ENCODE measurements around the gene ATP2B3.

ATP2B3 gene

GRCh38 chrX:153576239-153576870 lies 58.9 kb downstream of the ATP2B3 start:
- H3K9ac ChIP-seq (ENCODE audit: low read length), result no peak overlapping the region
- H3K4me1 ChIP-seq (ENCODE audit: control insufficient read depth, insufficient read depth, low read length), result no peaks in the 10 kb centered on the region
- H3K27me3 ChIP-seq (replicated peaks; ENCODE audit: control insufficient read depth, insufficient read depth, low read length), result peaks cover 51% of the 10 kb centered on the region
- no peaks in the 10 kb centered on the region for H3K36me3 ChIP-seq (ENCODE audit: control insufficient read depth, insufficient read depth, low read length, severe bottlenecking)
- no peaks in the 10 kb centered on the region for H3K9me3 ChIP-seq (ENCODE audit: control insufficient read depth, low read length)
- no peak overlapping the region for H3K4me3 ChIP-seq (ENCODE audit: low read length)
- no peak for DNase-seq (ENCODE audit: low read depth)

DNA sequence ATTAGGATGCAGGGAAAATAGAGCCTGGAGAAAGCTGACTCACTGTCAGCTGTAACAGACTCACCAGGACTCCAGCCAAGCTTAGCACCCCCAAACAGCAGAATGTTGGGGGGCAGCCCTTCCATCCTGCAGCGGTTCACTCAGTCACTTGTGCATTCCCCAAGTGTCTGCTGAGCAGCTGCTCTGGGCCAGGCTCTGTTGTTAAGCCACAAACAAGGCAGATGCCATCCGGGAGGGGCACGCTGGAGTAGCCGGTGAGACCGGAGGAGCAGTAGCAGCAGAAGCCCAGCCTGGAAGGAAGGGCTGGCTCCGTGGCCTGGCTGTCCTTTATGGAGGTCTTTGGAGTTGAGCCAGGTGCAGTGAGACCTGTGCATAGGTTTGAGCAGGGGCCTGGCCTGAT lies 59.5 kb downstream of the ATP2B3 start:
- Histone ChIP-seq H3K9me3 (ENCODE audit: control insufficient read depth, low read length) (no peaks in the 10 kb centered on the region), H3K27me3 (replicated peaks; ENCODE audit: control insufficient read depth, insufficient read depth, low read length) (peaks cover 48% of the 10 kb centered on the region), H3K9ac (ENCODE audit: low read length) (no peak overlapping the region), H3K4me1 (ENCODE audit: control insufficient read depth, insufficient read depth, low read length) (no peaks in the 10 kb centered on the region), H3K4me3 (ENCODE audit: low read length) (no peak overlapping the region), H3K36me3 (ENCODE audit: control insufficient read depth, insufficient read depth, low read length, severe bottlenecking) (no peaks in the 10 kb centered on the region)
- no peak for DNase-seq (ENCODE audit: low read depth)

- peaks cover 40% of the 10 kb centered on the region for H3K27me3 ChIP-seq (replicated peaks; ENCODE audit: control insufficient read depth, insufficient read depth, low read length)
Observed at GRCh38 chrX:153578200-153578835, 60.9 kb downstream of the ATP2B3 start.

DNA sequence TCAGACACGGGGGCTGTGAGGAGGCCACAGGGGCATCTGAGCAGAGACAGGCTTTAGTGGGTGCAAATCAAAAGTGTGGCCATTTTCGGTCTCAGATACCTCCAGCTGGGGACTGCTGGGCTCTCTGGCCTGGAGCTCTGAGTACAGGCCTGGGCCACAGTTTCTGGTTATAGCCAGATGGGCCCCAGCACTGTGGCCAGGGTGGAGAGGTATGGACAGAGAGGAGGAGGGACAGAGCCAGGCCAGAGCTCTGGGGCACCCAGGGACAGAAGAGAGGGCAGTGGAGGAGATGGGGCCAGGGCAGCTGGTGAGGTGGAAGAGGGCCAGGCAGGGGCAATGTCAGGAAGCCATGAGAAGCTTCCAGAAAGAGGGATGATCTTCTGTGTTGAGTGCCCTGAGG lies 61.4 kb downstream of the ATP2B3 start:
- no peak overlapping the region for H3K9ac ChIP-seq (ENCODE audit: low read length)
- H3K4me1 ChIP-seq (ENCODE audit: control insufficient read depth, insufficient read depth, low read length), result no peaks in the 10 kb centered on the region
- H3K4me3 ChIP-seq (ENCODE audit: low read length), result no peak overlapping the region

More at GRCh38 chrX:153578200-153578835, 60.9 kb downstream of the ATP2B3 start:
- no peak overlapping the region for H3K4me3 ChIP-seq (ENCODE audit: low read length)
- no peaks in the 10 kb centered on the region for H3K9me3 ChIP-seq (ENCODE audit: control insufficient read depth, low read length)
- H3K4me1 ChIP-seq (ENCODE audit: control insufficient read depth, insufficient read depth, low read length), result no peaks in the 10 kb centered on the region
- H3K36me3 ChIP-seq (ENCODE audit: control insufficient read depth, insufficient read depth, low read length, severe bottlenecking), result no peaks in the 10 kb centered on the region
- H3K9ac ChIP-seq (ENCODE audit: low read length), result no peak overlapping the region
- DNase-seq (ENCODE audit: low read depth), result no peak

DNA sequence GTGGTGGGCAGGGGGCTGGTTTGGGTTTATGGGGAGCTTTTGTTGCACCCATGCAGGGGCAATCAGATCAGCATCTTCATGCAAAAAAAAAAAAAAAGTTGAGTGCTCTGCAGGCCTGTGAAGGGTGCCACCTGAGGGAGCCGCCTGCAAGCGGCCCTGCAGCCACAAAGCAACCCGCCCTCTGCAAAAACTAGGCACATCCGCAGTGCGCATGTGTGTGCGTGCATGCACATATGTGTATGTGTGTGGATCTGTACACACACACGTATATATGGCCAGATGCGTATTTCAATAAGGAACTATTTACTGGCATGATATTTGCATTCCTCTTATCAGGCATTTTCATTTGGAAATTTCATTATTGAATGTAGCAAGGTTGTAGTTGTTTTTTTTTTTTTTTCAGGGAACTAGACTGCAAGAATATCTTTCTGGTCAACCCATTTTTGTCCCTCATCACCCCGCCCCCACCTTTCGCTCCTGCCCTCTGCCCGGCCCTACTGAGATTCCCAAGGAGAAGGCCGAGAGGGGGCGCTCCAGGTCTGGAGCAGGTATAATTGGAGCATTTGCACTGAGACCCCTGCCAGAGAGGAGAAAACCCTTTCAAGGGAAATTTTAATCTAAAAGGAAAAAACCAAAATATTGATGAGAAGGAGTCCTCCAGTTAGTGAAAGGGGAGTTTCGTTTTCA lies 63.4 kb downstream of the ATP2B3 start:
- Histone ChIP-seq H3K4me1 (ENCODE audit: control insufficient read depth, insufficient read depth, low read length) (no peaks in the 10 kb centered on the region), H3K36me3 (ENCODE audit: control insufficient read depth, insufficient read depth, low read length, severe bottlenecking) (no peaks in the 10 kb centered on the region), H3K9me3 (ENCODE audit: control insufficient read depth, low read length) (no peaks in the 10 kb centered on the region), H3K9ac (ENCODE audit: low read length) (no peak overlapping the region), H3K27me3 (replicated peaks; ENCODE audit: control insufficient read depth, insufficient read depth, low read length) (peaks cover 22% of the 10 kb centered on the region), H3K4me3 (ENCODE audit: low read length) (no peak overlapping the region)
- no peak for DNase-seq (ENCODE audit: low read depth)

More for the DNA sequence above, 61.4 kb downstream of the ATP2B3 start:
- DNase-seq (ENCODE audit: low read depth), result no peak
- no peaks in the 10 kb centered on the region for H3K36me3 ChIP-seq (ENCODE audit: control insufficient read depth, insufficient read depth, low read length, severe bottlenecking)
- H3K27me3 ChIP-seq (replicated peaks; ENCODE audit: control insufficient read depth, insufficient read depth, low read length), result peaks cover 35% of the 10 kb centered on the region
- H3K9me3 ChIP-seq (ENCODE audit: control insufficient read depth, low read length), result no peaks in the 10 kb centered on the region

- no peaks in the 10 kb centered on the region for H3K4me1 ChIP-seq (ENCODE audit: control insufficient read depth, insufficient read depth, low read length)
- no peak overlapping the region for H3K4me3 ChIP-seq (ENCODE audit: low read length)
- H3K27me3 ChIP-seq (replicated peaks; ENCODE audit: control insufficient read depth, insufficient read depth, low read length), result peaks cover 22% of the 10 kb centered on the region
- peaks cover 5% of the 10 kb centered on the region for H3K36me3 ChIP-seq (ENCODE audit: control insufficient read depth, insufficient read depth, low read length, severe bottlenecking)
- no peak for DNase-seq (ENCODE audit: low read depth)
- no peaks in the 10 kb centered on the region for H3K9me3 ChIP-seq (ENCODE audit: control insufficient read depth, low read length)
- H3K9ac ChIP-seq (ENCODE audit: low read length), result no peak overlapping the region
Observed at GRCh38 chrX:153582896-153583295, 65.5 kb downstream of the ATP2B3 start.

GRCh38 chrX:153583433-153583832 lies 66.0 kb downstream of the ATP2B3 start:
- no peak overlapping the region for H3K4me3 ChIP-seq (ENCODE audit: low read length)
- peaks cover 22% of the 10 kb centered on the region for H3K27me3 ChIP-seq (replicated peaks; ENCODE audit: control insufficient read depth, insufficient read depth, low read length)
- H3K36me3 ChIP-seq (ENCODE audit: control insufficient read depth, insufficient read depth, low read length, severe bottlenecking), result peaks cover 8% of the 10 kb centered on the region
- H3K4me1 ChIP-seq (ENCODE audit: control insufficient read depth, insufficient read depth, low read length), result no peaks in the 10 kb centered on the region
- H3K9ac ChIP-seq (ENCODE audit: low read length), result no peak overlapping the region
- no peaks in the 10 kb centered on the region for H3K9me3 ChIP-seq (ENCODE audit: control insufficient read depth, low read length)
- no peak for DNase-seq (ENCODE audit: low read depth)

DNA sequence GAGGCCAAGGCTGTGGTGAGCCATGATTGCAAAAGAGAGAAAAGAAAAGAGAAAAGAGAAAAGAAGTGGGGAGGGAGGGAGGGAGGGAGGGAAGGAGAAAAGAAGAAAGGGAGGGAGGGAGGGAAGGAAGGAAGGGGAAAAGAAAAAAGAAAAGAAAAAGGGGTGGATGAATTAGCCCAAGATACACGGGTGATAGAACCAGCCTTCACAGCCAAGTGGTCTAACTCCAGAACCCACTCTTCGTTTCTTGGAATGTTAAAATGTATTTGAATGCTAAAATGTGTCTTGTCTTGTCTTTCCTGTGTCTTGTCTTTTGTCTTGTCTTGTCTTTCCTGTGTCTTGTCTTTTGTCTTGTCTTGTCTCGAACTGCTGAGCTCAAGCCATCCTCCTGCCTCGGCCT lies 68.4 kb downstream of the ATP2B3 start:
- no peak for DNase-seq (ENCODE audit: low read depth)
- Histone ChIP-seq H3K36me3 (ENCODE audit: control insufficient read depth, insufficient read depth, low read length, severe bottlenecking) (peaks cover 11% of the 10 kb centered on the region), H3K9me3 (ENCODE audit: control insufficient read depth, low read length) (no peaks in the 10 kb centered on the region), H3K4me1 (ENCODE audit: control insufficient read depth, insufficient read depth, low read length) (no peaks in the 10 kb centered on the region), H3K9ac (ENCODE audit: low read length) (no peak overlapping the region), H3K4me3 (ENCODE audit: low read length) (no peak overlapping the region), H3K27me3 (replicated peaks; ENCODE audit: control insufficient read depth, insufficient read depth, low read length) (peaks cover 7% of the 10 kb centered on the region)

- Histone ChIP-seq H3K9me3 (ENCODE audit: control insufficient read depth, low read length) (no peaks in the 10 kb centered on the region), H3K4me3 (ENCODE audit: low read length) (no peak overlapping the region), H3K9ac (ENCODE audit: low read length) (no peak overlapping the region), H3K36me3 (ENCODE audit: control insufficient read depth, insufficient read depth, low read length, severe bottlenecking) (peaks cover 14% of the 10 kb centered on the region), H3K27me3 (replicated peaks; ENCODE audit: control insufficient read depth, insufficient read depth, low read length) (peaks cover 4% of the 10 kb centered on the region), H3K4me1 (ENCODE audit: control insufficient read depth, insufficient read depth, low read length) (no peaks in the 10 kb centered on the region)
- no peak for DNase-seq (ENCODE audit: low read depth)
Observed at GRCh38 chrX:153587342-153587741, 69.9 kb downstream of the ATP2B3 start.

DNA sequence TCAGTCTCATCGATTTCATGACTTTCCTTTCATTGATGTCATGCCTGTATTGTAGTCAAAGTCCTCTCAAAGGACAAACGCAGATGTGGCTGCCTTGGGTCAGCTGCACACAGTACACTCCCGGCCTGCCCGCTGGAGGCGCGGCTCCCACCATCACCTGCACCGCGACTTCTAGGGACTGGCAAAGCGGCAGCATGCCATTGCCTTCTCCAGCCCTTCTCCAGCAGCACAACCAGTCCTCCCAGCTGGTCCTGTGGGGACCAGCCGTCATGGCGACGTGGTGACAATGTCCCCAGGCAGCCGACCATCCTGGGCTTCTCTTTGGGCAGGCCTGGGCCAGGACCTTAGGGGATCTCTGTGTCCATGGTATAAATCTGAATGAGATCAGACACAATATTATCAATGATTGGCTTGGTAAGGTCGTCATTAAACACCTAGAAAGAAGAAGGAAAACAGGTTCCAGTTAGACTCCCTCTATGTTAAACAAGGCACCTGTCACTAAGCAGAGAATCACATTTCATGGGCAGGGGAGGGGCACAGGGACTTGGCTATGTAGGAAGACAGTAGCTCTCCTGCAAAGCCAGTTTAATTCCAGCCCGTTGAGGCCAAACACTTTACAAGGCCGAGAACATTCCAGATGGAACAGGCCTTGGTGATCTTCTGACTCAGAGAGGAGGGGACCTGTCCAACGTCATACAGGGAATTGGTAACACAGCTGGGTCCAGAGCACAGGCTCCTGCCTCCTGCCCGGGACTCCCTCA lies 70.8 kb downstream of the ATP2B3 start:
- DNase-seq (ENCODE audit: low read depth), result no peak
- Histone ChIP-seq H3K9me3 (ENCODE audit: control insufficient read depth, low read length) (no peaks in the 10 kb centered on the region), H3K4me3 (ENCODE audit: low read length) (no peak overlapping the region), H3K36me3 (ENCODE audit: control insufficient read depth, insufficient read depth, low read length, severe bottlenecking) (peaks cover 15% of the 10 kb centered on the region), H3K27me3 (replicated peaks; ENCODE audit: control insufficient read depth, insufficient read depth, low read length) (no peaks in the 10 kb centered on the region), H3K9ac (ENCODE audit: low read length) (no peak overlapping the region), H3K4me1 (ENCODE audit: control insufficient read depth, insufficient read depth, low read length) (no peaks in the 10 kb centered on the region)

Measured in adipocyte (in vitro differentiated cells).